H9 (cell line): ENCODE measurements around the gene NUDCD2. TPM values are rescaled to one million over a fixed set of nuclear protein-coding genes. Genes with fewer than 3 reads are reported as not detected.

Experiments used
- DNase-seq: peaks from one replicate; pipeline ENCODE4 v3.0.0-alpha.2; 2017
- H2AFZ ChIP-seq: one replicate; pipeline ENCODE4 v1.6.1; 2013; ENCODE audit warnings: mild to moderate bottlenecking, low read length, control low read depth, moderate library complexity
- H2AK5ac ChIP-seq: 2 replicates; pipeline ENCODE4 v1.6.1; 2013; ENCODE audit warnings: low read length, control low read depth, mixed read lengths; ENCODE audit not compliant: insufficient read length
- H2BK120ac ChIP-seq: one replicate; pipeline ENCODE4 v1.6.1; 2013; ENCODE audit warnings: low read depth, mild to moderate bottlenecking, low read length, control low read depth, inconsistent platforms; ENCODE audit not compliant: poor library complexity, severe bottlenecking
- H2BK12ac ChIP-seq: 2 replicates; pipeline ENCODE4 v1.6.1; 2013; ENCODE audit warnings: low read length, control low read depth, mixed read lengths, low read depth; ENCODE audit not compliant: insufficient read length
- H2BK15ac ChIP-seq: 2 replicates; pipeline ENCODE4 v1.6.1; 2013; ENCODE audit warnings: low read depth, low read length, control low read depth
- H2BK20ac ChIP-seq: one replicate; pipeline ENCODE4 v1.6.1; 2013; ENCODE audit warnings: low read depth, mild to moderate bottlenecking, low read length, control low read depth, inconsistent platforms; ENCODE audit not compliant: poor library complexity, severe bottlenecking
- H2BK5ac ChIP-seq: 2 replicates; pipeline ENCODE4 v1.6.1; 2013; ENCODE audit warnings: low read length, control low read depth, mixed read lengths; ENCODE audit not compliant: insufficient read length
- H3K14ac ChIP-seq: 2 replicates; pipeline ENCODE4 v1.6.1; 2013; ENCODE audit warnings: low read length, control low read depth; ENCODE audit not compliant: insufficient read depth
- H3K18ac ChIP-seq: 2 replicates; pipeline ENCODE4 v1.6.1; 2013; ENCODE audit warnings: low read depth, mild to moderate bottlenecking, mixed read lengths, low read length, control low read depth; ENCODE audit not compliant: insufficient read length
- H3K23ac ChIP-seq: 2 replicates; pipeline ENCODE4 v1.6.1; 2013; ENCODE audit warnings: low read length, control low read depth, mixed read lengths, low read depth; ENCODE audit not compliant: insufficient read length
- H3K23me2 ChIP-seq: 2 replicates; pipeline ENCODE4 v1.6.1; 2013; ENCODE audit warnings: low read depth, mild to moderate bottlenecking, mixed read lengths, low read length, control low read depth; ENCODE audit not compliant: insufficient read length, poor library complexity, severe bottlenecking
- H3K27ac ChIP-seq: 2 replicates; pipeline ENCODE4 v1.5.1; 2013; ENCODE audit warnings: low read length, control low read depth, mixed read lengths, low read depth; ENCODE audit not compliant: insufficient read length
- H3K27me3 ChIP-seq: 2 replicates; pipeline ENCODE4 v1.6.1; 2013; ENCODE audit warnings: low read length, control low read depth, inconsistent platforms; ENCODE audit not compliant: insufficient read depth
- H3K4ac ChIP-seq: 2 replicates; pipeline ENCODE4 v1.6.1; 2013; ENCODE audit warnings: low read depth, mild to moderate bottlenecking, control low read depth, inconsistent platforms, low read length, moderate library complexity
- H3K4me1 ChIP-seq: 2 replicates; pipeline ENCODE4 v1.6.1; 2013; ENCODE audit warnings: low read length, control low read depth, inconsistent platforms; ENCODE audit not compliant: insufficient read depth
- H3K4me2 ChIP-seq: 2 replicates; pipeline ENCODE4 v1.6.1; 2013; ENCODE audit warnings: low read length, control low read depth, mixed read lengths; ENCODE audit not compliant: insufficient read length, insufficient read depth
- H3K56ac ChIP-seq: 2 replicates; pipeline ENCODE4 v1.6.1; 2013; ENCODE audit warnings: low read depth, mild to moderate bottlenecking, mixed read lengths, low read length, control low read depth; ENCODE audit not compliant: insufficient read length
- H3K79me1 ChIP-seq: 2 replicates; pipeline ENCODE4 v1.6.1; 2013; ENCODE audit warnings: low read depth, mild to moderate bottlenecking, moderate library complexity, low read length, control low read depth, inconsistent platforms; ENCODE audit not compliant: insufficient read depth, poor library complexity, severe bottlenecking
- H3K79me2 ChIP-seq: 2 replicates; pipeline ENCODE4 v1.6.1; 2013; ENCODE audit warnings: low read length, control low read depth, inconsistent platforms; ENCODE audit not compliant: insufficient read depth
- H3K9ac ChIP-seq: 2 replicates; pipeline ENCODE4 v1.6.1; 2013; ENCODE audit warnings: low read length, control low read depth, mixed read lengths; ENCODE audit not compliant: insufficient read length; ENCODE audit errors: extremely low read depth
- H3K9me3 ChIP-seq: one replicate; pipeline ENCODE4 v1.6.1; 2013; ENCODE audit warnings: low read depth, low read length, inconsistent platforms; ENCODE audit not compliant: control insufficient read depth
- H3T11ph ChIP-seq: one replicate; pipeline ENCODE4 v1.6.1; 2013; ENCODE audit warnings: mild to moderate bottlenecking, low read length, control low read depth, inconsistent platforms
- H4K20me1 ChIP-seq: one replicate; pipeline ENCODE4 v1.6.1; 2013; ENCODE audit not compliant: control insufficient read depth, insufficient read length, insufficient read depth
- H4K5ac ChIP-seq: 2 replicates; pipeline ENCODE4 v1.6.1; 2013; ENCODE audit warnings: low read depth, mild to moderate bottlenecking, mixed read lengths, low read length, control low read depth; ENCODE audit not compliant: insufficient read length
- H4K8ac ChIP-seq: replicated peaks from 2 replicates; pipeline ENCODE4 v1.6.1; 2013; ENCODE audit warnings: low read length, control low read depth, mixed read lengths, low read depth; ENCODE audit not compliant: insufficient read length
- H4K91ac ChIP-seq: 2 replicates; pipeline ENCODE4 v1.6.1; 2013; ENCODE audit warnings: low read depth, mild to moderate bottlenecking, moderate library complexity, mixed read lengths, low read length, control low read depth; ENCODE audit not compliant: insufficient read length
- H3K27ac Mint-ChIP-seq, 3 experiments: 2 replicates in 2 of 3; 3 replicates in 1 of 3; pipeline ENCODE4 v1.8.0; 2020 to 2021; ENCODE audit warnings: mixed read lengths in 3 of 3, mild to moderate bottlenecking in 1 of 3, moderate library complexity in 1 of 3
- H3K27me3 Mint-ChIP-seq: 2 replicates; pipeline ENCODE4 v1.8.0; 2021; ENCODE audit warnings: low read depth, mild to moderate bottlenecking, moderate library complexity, mixed read lengths
- H3K36me3 Mint-ChIP-seq, 3 experiments: 2 replicates in 2 of 3; 3 replicates in 1 of 3; pipeline ENCODE4 v1.8.0; 2020 to 2021; ENCODE audit warnings: low read depth in 3 of 3, mixed read lengths in 3 of 3; ENCODE audit not compliant: insufficient read depth in 1 of 3
- H3K4me1 Mint-ChIP-seq, 2 experiments: 2 replicates each; pipeline ENCODE4 v1.8.0; 2020; ENCODE audit warnings: mixed read lengths in 2 of 2
- H3K4me3 Mint-ChIP-seq, 2 experiments: 2 replicates in 1 of 2; 3 replicates in 1 of 2; pipeline ENCODE4 v1.8.0; 2020 to 2021; ENCODE audit warnings: mild to moderate bottlenecking in 2 of 2, mixed read lengths in 2 of 2, moderate library complexity in 1 of 2
- H3K9me3 Mint-ChIP-seq, 2 experiments: 2 replicates in 1 of 2; 3 replicates in 1 of 2; pipeline ENCODE4 v1.8.0; 2020; ENCODE audit warnings: mild to moderate bottlenecking in 2 of 2, mixed read lengths in 2 of 2, moderate library complexity in 1 of 2
- WGBS: extraction: QIAGEN DNeasy Blood & Tissue Kit; methylation state at CpG from one replicate; pipeline ENCODE4 v1.1.7; 2013; ENCODE audit warnings: missing lambda C conversion rate, low lambda C conversion rate, mixed read lengths; ENCODE audit not compliant: insufficient read length; ENCODE audit errors: extremely low coverage; 5-methylcytosine and 5-hydroxymethylcytosine counted together
- total RNA-seq: library from RNA; stranded (reverse); gene quantifications from 2 replicates; pipeline ENCODE4 v1.2.1, GENCODE V29; 2021
- TF ChIP-seq, protein P1 (sequence below): fragments of 200-600 bp; sonication (generic); conservative IDR thresholded peaks from 3 replicates; pipeline ENCODE4 v1.8.0; 2021; ENCODE audit warnings: antibody characterized with exemption, mild to moderate bottlenecking

The NUDCD2 gene
- total RNA-seq, 1 experiment from 2014 or later = 42.2 TPM

GRCh38 chr5:163451489-163451888 is 8.4 kb downstream of the NUDCD2 start:
- Histone ChIP-seq H4K91ac (no peak overlapping the region), H4K5ac (no peak overlapping the region), H2BK5ac (no peak overlapping the region), H2BK15ac (no peak overlapping the region), H2BK12ac (no peak overlapping the region), H3K23me2 (no peaks in the 10 kb centered on the region), H3K79me1 (no peaks in the 10 kb centered on the region), H2BK120ac (no peak overlapping the region), H3K9me3 (no peaks in the 10 kb centered on the region), H3K23ac (no peak overlapping the region), H4K20me1 (no peaks in the 10 kb centered on the region), H3K4me2 (no peak overlapping the region), H3K9ac (no peak overlapping the region), H3K27me3 (no peaks in the 10 kb centered on the region), H2BK20ac (no peak overlapping the region), H3T11ph (no peak overlapping the region), H3K79me2 (no peaks in the 10 kb centered on the region), H2AK5ac (no peak overlapping the region), H2AFZ (no peak overlapping the region), H3K18ac (no peak overlapping the region), H3K14ac (no peak overlapping the region), H3K27ac (no peak overlapping the region), H3K56ac (no peak overlapping the region), H3K4me1 (no peaks in the 10 kb centered on the region), H4K8ac (no peak overlapping the region), H3K4ac (no peak overlapping the region)
- peaks cover 43 to 60% (median 56%) of the 10 kb centered on the region in 3 experiments for H3K36me3 Mint-ChIP-seq
- TF ChIP-seq, protein P1, sequence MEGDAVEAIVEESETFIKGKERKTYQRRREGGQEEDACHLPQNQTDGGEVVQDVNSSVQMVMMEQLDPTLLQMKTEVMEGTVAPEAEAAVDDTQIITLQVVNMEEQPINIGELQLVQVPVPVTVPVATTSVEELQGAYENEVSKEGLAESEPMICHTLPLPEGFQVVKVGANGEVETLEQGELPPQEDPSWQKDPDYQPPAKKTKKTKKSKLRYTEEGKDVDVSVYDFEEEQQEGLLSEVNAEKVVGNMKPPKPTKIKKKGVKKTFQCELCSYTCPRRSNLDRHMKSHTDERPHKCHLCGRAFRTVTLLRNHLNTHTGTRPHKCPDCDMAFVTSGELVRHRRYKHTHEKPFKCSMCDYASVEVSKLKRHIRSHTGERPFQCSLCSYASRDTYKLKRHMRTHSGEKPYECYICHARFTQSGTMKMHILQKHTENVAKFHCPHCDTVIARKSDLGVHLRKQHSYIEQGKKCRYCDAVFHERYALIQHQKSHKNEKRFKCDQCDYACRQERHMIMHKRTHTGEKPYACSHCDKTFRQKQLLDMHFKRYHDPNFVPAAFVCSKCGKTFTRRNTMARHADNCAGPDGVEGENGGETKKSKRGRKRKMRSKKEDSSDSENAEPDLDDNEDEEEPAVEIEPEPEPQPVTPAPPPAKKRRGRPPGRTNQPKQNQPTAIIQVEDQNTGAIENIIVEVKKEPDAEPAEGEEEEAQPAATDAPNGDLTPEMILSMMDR = no peak
- no peak for DNase-seq
- no peak overlapping the region for H3K4me3 Mint-ChIP-seq
- H3K27me3 Mint-ChIP-seq = no peaks in the 10 kb centered on the region
- H3K4me1 Mint-ChIP-seq = peaks cover 2 to 8% of the 10 kb centered on the region in 2 experiments
- WGBS = no CpG with 5 or more reads among the region's 8 CpGs
- H3K27ac Mint-ChIP-seq = no peak overlapping the region; a peak in 1 of 7 replicates
- no peaks in the 10 kb centered on the region for H3K9me3 Mint-ChIP-seq
